ENCODE data around the gene LRRC42. TPM values are rescaled to one million over a fixed set of nuclear protein-coding genes. Genes with fewer than 3 reads are reported as not detected.

LRRC42 gene
- total and polyA plus RNA-seq, 9 of the 15 experiments (the other 6 are each of a cell fraction or from before 2014, with no cell fraction given) = 17.3 to 51.9 (median 35.5) TPM

- TF ChIP-seq, protein P1, sequence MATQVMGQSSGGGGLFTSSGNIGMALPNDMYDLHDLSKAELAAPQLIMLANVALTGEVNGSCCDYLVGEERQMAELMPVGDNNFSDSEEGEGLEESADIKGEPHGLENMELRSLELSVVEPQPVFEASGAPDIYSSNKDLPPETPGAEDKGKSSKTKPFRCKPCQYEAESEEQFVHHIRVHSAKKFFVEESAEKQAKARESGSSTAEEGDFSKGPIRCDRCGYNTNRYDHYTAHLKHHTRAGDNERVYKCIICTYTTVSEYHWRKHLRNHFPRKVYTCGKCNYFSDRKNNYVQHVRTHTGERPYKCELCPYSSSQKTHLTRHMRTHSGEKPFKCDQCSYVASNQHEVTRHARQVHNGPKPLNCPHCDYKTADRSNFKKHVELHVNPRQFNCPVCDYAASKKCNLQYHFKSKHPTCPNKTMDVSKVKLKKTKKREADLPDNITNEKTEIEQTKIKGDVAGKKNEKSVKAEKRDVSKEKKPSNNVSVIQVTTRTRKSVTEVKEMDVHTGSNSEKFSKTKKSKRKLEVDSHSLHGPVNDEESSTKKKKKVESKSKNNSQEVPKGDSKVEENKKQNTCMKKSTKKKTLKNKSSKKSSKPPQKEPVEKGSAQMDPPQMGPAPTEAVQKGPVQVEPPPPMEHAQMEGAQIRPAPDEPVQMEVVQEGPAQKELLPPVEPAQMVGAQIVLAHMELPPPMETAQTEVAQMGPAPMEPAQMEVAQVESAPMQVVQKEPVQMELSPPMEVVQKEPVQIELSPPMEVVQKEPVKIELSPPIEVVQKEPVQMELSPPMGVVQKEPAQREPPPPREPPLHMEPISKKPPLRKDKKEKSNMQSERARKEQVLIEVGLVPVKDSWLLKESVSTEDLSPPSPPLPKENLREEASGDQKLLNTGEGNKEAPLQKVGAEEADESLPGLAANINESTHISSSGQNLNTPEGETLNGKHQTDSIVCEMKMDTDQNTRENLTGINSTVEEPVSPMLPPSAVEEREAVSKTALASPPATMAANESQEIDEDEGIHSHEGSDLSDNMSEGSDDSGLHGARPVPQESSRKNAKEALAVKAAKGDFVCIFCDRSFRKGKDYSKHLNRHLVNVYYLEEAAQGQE (IDR thresholded peaks at IDR 0.05; ENCODE audit: borderline replicate concordance) = peak; percentile 77; the same call in 1 of the 2 replicates
- TF ChIP-seq, protein P1 (CRISPR knock-in tag; IDR thresholded peaks at IDR 0.05; ENCODE audit: low read depth) = no peak
- TF ChIP-seq, protein P2, sequence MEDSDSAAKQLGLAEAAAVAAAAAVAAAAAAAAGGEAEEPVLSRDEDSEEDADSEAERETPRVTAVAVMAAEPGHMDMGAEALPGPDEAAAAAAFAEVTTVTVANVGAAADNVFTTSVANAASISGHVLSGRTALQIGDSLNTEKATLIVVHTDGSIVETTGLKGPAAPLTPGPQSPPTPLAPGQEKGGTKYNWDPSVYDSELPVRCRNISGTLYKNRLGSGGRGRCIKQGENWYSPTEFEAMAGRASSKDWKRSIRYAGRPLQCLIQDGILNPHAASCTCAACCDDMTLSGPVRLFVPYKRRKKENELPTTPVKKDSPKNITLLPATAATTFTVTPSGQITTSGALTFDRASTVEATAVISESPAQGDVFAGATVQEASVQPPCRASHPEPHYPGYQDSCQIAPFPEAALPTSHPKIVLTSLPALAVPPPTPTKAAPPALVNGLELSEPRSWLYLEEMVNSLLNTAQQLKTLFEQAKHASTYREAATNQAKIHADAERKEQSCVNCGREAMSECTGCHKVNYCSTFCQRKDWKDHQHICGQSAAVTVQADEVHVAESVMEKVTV (CRISPR knock-in tag; IDR thresholded peaks at IDR 0.05) = peak; percentile 42; the same call in 1 of the 2 replicates
- no peak for TF ChIP-seq ZNF436 (CRISPR knock-in tag; IDR thresholded peaks at IDR 0.05)
Measured at GRCh38 chr1:53949023-53949990, 3.2 kb downstream of the LRRC42 start (continued).

Data from K562 (cell line).